Kasumi-1 (cell line): ENCODE measurements around the gene ERCC1.
"Not testable (repeated sequence)": the region's sequence is repeated elsewhere in the genome, so short reads cannot be mapped to it uniquely, and the experiment has no call there.

Source experiments
- DNase-seq, 2 experiments: peaks; one replicate each; lab custom pipeline; 2025; lab: John Stamatoyannopoulos, UW

The ERCC1 gene

DNA sequence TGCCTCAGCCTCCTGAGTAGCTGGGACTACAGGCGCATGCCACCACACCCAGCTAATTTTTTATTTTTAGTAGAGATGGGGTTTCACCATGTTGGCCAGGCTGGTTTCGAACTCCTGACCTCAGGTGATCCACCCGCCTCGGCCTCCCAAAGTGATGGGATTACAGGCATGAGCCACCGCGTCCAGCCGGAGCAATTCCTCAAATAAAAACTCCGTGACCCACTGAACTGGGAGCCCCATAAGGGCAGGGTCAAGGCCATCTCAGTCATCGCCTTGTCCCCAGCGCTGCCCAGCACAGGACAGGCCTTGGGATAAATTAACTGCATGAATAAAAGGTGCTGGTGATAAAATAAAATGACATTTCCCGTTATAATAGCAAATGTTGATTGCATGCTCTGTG is 6.2 kb upstream of the ERCC1 start:
- not testable (repeated sequence) for DNase-seq

- peak; percentile 11 to 12 for DNase-seq
These were observed 4.9 kb upstream of the ERCC1 start for GRCh38 chr19:45428384-45429231.

- DNase-seq = peak; percentile 80 to 83
These were observed 708 bp upstream of the ERCC1 start for GRCh38 chr19:45424191-45425058.

GRCh38 chr19:45423033-45423588 is 606 bp downstream of the ERCC1 start:
- no peak for DNase-seq

- DNase-seq = no peak
These were observed 1.7 kb downstream of the ERCC1 start for GRCh38 chr19:45421947-45422498.

- no peak for DNase-seq
These were observed 2.8 kb downstream of the ERCC1 start for GRCh38 chr19:45420871-45421270.

GRCh38 chr19:45420356-45420755 is 3.4 kb downstream of the ERCC1 start:
- no peak for DNase-seq

GRCh38 chr19:45419895-45420294 is 3.8 kb downstream of the ERCC1 start:
- no peak for DNase-seq

GRCh38 chr19:45419396-45419795 is 4.3 kb downstream of the ERCC1 start:
- DNase-seq = peak; percentile 80 to 83

GRCh38 chr19:45418802-45419201 is 4.9 kb downstream of the ERCC1 start:
- peak; percentile 46 to 51 for DNase-seq

GRCh38 chr19:45417151-45417550 is 6.6 kb downstream of the ERCC1 start:
- DNase-seq = no peak

DNA sequence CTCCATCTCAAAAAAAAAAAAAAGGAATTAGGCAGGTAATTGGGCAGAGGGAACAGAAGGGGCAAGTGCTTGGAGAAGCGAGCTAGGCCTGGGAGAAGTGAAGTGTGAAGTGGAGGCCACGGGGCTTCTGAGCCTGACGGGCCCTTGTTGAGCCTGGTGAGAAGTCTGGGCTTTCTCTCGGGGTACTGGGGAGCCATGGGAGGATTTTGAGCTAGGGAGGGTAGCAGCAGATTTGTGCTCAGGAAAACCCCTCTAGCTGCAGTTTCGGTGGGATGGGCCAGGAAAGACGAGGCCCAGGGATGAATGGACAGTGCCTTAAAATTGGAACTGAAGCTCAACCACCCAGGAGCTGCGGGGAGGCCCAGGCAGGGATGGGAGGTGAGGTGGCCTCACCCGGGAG is 9.2 kb downstream of the ERCC1 start:
- DNase-seq = no peak

DNA sequence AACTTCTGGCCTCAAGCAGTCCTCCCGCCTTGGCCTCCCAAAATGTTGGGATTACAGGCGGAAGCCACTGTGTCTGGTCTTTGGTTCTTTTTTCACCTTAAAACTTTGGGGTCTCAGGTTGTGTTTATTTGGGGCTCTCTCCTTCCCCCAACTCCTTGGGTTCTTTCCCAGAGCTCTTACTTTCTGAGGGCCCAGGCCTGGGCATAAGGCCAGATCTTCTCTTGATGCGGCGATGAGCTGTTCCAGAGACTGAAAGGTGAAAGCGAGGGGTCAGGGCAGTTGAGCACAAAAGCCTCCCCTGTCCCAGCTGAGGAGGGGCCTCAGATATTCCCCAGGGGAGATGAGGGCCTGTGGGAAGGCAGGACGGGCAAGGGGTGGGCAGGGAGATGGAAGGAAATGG is 10.2 kb downstream of the ERCC1 start:
- DNase-seq = no peak

GRCh38 chr19:45410330-45410729 is 13.4 kb downstream of the ERCC1 start:
- DNase-seq = not testable (repeated sequence)

GRCh38 chr19:45409557-45409920 is 14.2 kb downstream of the ERCC1 start:
- DNase-seq = peak; percentile 8 to 46

- DNase-seq = no peak
These were observed 14.7 kb downstream of the ERCC1 start for GRCh38 chr19:45408830-45409556.

- DNase-seq = no peak
These were observed 15.6 kb downstream of the ERCC1 start for GRCh38 chr19:45408121-45408520.

GRCh38 chr19:45407585-45407984 is 16.1 kb downstream of the ERCC1 start:
- not testable (repeated sequence) for DNase-seq

- DNase-seq = no peak
These were observed 16.7 kb downstream of the ERCC1 start for GRCh38 chr19:45407091-45407375.

DNA sequence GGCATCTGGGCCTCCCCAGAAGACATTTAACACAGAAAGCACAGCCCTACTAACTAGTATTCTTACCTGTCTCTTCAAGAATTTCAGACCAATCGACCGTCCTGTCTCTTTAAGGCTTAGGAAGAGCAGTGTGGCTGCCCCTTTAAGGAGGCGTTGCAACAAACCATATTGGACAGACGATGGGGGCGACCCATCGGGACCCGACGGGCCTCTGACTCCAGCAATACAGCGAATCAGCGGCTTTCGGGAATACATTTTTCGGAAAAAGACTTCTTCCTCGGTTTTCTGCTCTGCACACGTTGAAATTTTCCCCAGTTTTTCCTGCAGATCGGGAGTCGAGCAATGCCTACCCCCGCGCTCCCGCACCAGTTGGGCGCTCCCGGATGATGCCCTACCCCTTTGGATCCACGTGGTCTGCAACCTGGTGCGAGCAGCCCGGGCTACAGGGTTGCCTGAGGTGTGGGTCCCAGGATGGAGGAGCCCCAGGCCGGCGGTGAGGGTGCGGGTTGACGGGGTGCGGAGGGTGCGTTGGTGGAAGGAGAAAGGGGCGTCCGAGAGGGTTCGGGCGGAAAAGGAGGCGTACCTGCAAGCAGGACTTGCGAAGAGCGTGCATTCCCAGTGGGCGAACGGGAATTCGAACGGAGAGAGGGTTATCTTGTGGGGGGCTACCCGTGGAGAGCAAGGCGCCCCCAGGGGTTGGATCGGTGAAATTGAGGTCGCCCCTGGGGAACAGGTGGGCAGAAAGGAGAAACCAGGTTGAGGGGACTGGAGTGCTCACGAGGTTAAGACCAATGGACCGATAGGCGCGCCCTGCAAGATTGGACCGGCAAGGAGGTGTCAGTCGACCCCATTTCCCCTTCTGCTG is 17.3 kb downstream of the ERCC1 start, which contains the start of gene POLR1G:
POLR1G (plus strand) TSS at position 419 of the 865 bp plus-strand sequence; CDS start at position 472, 53 bp downstream.
- peak; percentile 90 to 91 for DNase-seq
